Immature natural killer cell (primary cell): ENCODE data around the gene PSG5. TPM values are rescaled to one million over a fixed set of nuclear protein-coding genes. Genes with fewer than 3 reads are reported as not detected.
"Not testable (repeated sequence)": the region's sequence is repeated elsewhere in the genome, so short reads cannot be mapped to it uniquely, and the experiment has no call there.

Experiments
- DNase-seq, 3 donors: peaks; one replicate each; pipeline ENCODE4 v3.0.0; 2022; ENCODE audit warnings: mixed read lengths in 1 of 3
- H3K27ac Mint-ChIP-seq, 6 donors: one replicate each; pipeline ENCODE4 v1.8.0; 2020; ENCODE audit warnings: mixed read lengths in 6 of 6, mild to moderate bottlenecking in 5 of 6, inconsistent platforms in 4 of 6, moderate library complexity in 3 of 6
- H3K27me3 Mint-ChIP-seq, 3 donors: one replicate each; pipeline ENCODE4 v1.8.0; 2020 to 2021; ENCODE audit warnings: low read depth in 3 of 3, mild to moderate bottlenecking in 3 of 3, mixed read lengths in 3 of 3, moderate library complexity in 3 of 3, inconsistent platforms in 1 of 3
- H3K36me3 Mint-ChIP-seq, 3 donors: one replicate each; pipeline ENCODE4 v1.8.0; 2020; ENCODE audit warnings: mixed read lengths in 3 of 3, inconsistent platforms in 2 of 3, mild to moderate bottlenecking in 2 of 3
- H3K4me1 Mint-ChIP-seq, 2 donors: one replicate each; pipeline ENCODE4 v1.8.0; 2020; ENCODE audit warnings: inconsistent platforms in 2 of 2, mild to moderate bottlenecking in 2 of 2, mixed read lengths in 2 of 2, moderate library complexity in 1 of 2
- H3K4me3 Mint-ChIP-seq, 5 donors: one replicate each; pipeline ENCODE4 v1.8.0; 2020; ENCODE audit warnings: mild to moderate bottlenecking in 5 of 5, mixed read lengths in 5 of 5, inconsistent platforms in 3 of 5, moderate library complexity in 3 of 5
- H3K9me3 Mint-ChIP-seq, 6 donors: one replicate each; pipeline ENCODE4 v1.8.0; 2020; ENCODE audit warnings: mild to moderate bottlenecking in 6 of 6, mixed read lengths in 6 of 6, inconsistent platforms in 4 of 6, moderate library complexity in 3 of 6
- polyA plus RNA-seq, 3 donors: library from polyadenylated mRNA; unstranded; fragments of 300-500 nt; fragmentation: Illumina TruSeq; gene quantifications; one replicate each; pipeline ENCODE4 v1.2.3, GENCODE V29; 2021

The PSG5 gene
- polyA plus RNA-seq, 3 donors from 2014 or later: not detected

DNA sequence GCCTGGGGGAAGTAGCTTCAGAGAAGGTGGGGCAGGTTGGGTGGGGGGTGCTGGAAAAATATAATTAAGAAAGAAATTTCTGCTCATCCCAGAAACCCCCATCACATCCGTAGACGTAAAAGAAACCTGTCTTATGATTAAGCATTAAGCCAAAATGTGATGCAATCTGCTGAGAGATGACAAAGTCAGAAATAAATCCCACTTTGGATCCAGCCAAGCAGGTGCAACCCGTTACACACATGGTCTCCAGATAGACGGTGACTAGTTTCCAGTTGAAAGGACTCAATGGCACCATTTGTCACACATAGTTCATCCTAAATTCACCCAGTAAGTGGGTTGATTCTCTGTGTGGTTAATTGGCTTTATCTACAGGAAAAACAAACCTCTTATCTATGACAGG lies 34.1 kb downstream of the PSG5 start:
- peaks cover 0 to 13% (median 2%) of the 10 kb centered on the region in 3 donors for H3K27me3 Mint-ChIP-seq
- H3K36me3 Mint-ChIP-seq: no peaks in the 10 kb centered on the region
- H3K9me3 Mint-ChIP-seq: peaks cover 0 to 2% (median 0%) of the 10 kb centered on the region in 6 donors
- DNase-seq: no peak
- H3K27ac Mint-ChIP-seq: no peak overlapping the region
- no peak overlapping the region for H3K4me3 Mint-ChIP-seq
- no peaks in the 10 kb centered on the region for H3K4me1 Mint-ChIP-seq

DNA sequence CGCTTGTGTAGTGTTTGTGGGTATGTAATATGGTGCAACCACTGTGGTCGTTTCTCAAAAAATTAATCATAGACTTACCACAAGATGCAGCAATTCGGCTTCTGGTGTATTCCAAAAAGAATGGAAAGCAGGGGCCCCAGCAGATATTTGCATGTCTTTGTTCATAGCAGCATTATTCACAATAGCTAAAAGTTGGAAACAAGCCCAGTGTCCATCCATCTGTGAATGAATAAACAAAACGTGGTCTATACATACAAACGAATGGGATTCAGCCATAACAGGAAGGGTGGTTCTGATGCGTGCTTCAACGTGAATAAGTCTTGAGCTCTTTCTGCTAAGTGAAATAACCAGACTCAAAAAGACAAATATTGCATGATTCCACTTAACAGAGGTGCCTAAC lies 36.5 kb downstream of the PSG5 start:
- not testable (repeated sequence) for H3K9me3 Mint-ChIP-seq, H3K4me3 Mint-ChIP-seq, H3K36me3 Mint-ChIP-seq, H3K4me1 Mint-ChIP-seq, H3K27ac Mint-ChIP-seq, DNase-seq
- peaks cover 0 to 14% (median 4%) of the 10 kb centered on the region in 3 donors for H3K27me3 Mint-ChIP-seq

GRCh38 chr19:43148233-43148632 lies 38.1 kb downstream of the PSG5 start:
- Mint-ChIP-seq H3K4me3 (no peak overlapping the region), H3K36me3 (no peaks in the 10 kb centered on the region), H3K27ac (no peak overlapping the region), H3K27me3 (peaks cover 0 to 11% (median 4%) of the 10 kb centered on the region in 3 donors), H3K4me1 (no peaks in the 10 kb centered on the region), H3K9me3 (peaks cover 0 to 2% (median 0%) of the 10 kb centered on the region in 6 donors)
- DNase-seq: no peak

GRCh38 chr19:43141763-43142162 lies 44.6 kb downstream of the PSG5 start:
- not testable (repeated sequence) for H3K27ac Mint-ChIP-seq, H3K4me3 Mint-ChIP-seq, H3K4me1 Mint-ChIP-seq, H3K9me3 Mint-ChIP-seq, H3K36me3 Mint-ChIP-seq, DNase-seq
- peaks cover 2 to 11% (median 5%) of the 10 kb centered on the region in 3 donors for H3K27me3 Mint-ChIP-seq

DNA sequence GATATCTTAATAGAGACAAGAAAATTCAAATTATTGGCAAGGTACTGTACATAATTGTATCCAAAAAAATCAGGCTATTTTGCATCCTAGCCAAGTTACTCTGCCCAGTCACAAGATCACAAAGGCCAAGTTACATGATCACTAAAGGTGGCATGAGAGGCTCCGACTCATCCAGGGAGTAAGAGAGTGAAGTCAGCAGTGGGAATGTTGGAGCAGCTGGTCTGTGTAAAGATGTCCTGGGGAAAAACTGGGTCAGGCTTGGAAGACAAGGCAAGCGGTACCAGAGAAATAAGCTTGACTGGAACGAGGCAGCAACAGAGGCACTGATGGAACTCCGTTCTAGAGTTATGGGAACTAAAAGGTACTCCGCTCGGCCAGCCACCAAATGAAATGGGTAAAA lies 53.6 kb downstream of the PSG5 start:
- no peaks in the 10 kb centered on the region for H3K4me1 Mint-ChIP-seq
- DNase-seq: no peak
- H3K36me3 Mint-ChIP-seq: no peaks in the 10 kb centered on the region
- H3K9me3 Mint-ChIP-seq: no peaks in the 10 kb centered on the region
- H3K4me3 Mint-ChIP-seq: no peak overlapping the region
- peaks cover 3 to 8% (median 4%) of the 10 kb centered on the region in 3 donors for H3K27me3 Mint-ChIP-seq
- no peak overlapping the region for H3K27ac Mint-ChIP-seq

DNA sequence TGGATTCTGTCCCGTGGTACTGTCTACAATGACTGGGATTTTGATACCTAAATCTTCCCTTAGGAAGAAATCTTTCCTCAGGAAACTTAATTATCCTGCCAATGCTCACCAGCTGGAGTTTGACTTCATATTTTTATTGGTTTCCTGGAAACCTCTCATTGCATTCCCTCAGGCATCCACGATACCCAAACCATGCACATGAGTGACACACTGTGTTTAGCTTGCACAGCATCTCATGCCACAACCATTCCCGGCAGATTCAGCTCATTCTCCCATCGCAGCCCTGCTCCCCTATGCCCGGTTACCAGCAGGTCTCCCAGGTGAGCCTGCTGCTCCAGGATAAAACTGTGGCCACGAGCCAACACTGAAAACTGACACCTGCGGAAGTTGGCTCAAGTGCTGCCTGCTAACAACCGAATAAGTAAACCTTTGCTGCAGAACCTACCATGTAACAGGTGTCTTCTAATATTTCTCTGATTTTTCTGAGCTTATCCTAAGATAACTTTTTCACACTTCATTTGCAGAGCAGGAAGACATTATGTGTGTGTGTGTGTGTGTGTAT lies 55.0 kb downstream of the PSG5 start:
- not testable (repeated sequence) for H3K4me3 Mint-ChIP-seq, H3K27me3 Mint-ChIP-seq, H3K4me1 Mint-ChIP-seq, DNase-seq, H3K9me3 Mint-ChIP-seq, H3K36me3 Mint-ChIP-seq, H3K27ac Mint-ChIP-seq

DNA sequence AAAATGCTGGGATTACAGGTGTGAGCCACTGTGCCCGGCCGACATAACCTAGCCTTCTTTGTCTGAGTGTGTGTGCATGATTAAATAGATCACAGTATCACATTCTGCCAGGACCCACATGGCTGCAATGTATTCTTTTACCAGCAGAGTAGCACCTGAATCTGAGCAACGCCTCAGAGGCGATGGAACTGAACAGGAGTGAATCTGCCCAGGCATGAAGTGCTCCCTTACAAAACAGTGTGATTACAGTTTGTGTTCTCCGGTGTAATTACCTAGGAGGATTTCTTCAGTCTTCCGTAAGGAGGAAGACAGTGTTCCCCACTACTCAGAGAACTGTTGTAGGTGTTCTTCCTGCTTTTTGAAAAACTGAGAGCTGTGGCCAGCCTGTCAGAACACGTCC lies 57.1 kb downstream of the PSG5 start:
- not testable (repeated sequence) for H3K4me1 Mint-ChIP-seq, H3K36me3 Mint-ChIP-seq, H3K4me3 Mint-ChIP-seq, H3K27ac Mint-ChIP-seq, H3K27me3 Mint-ChIP-seq, H3K9me3 Mint-ChIP-seq, DNase-seq

GRCh38 chr19:43127336-43127735 lies 59.0 kb downstream of the PSG5 start:
- H3K4me3 Mint-ChIP-seq, DNase-seq, H3K27ac Mint-ChIP-seq, H3K4me1 Mint-ChIP-seq, H3K27me3 Mint-ChIP-seq, H3K36me3 Mint-ChIP-seq, H3K9me3 Mint-ChIP-seq: not testable (repeated sequence)

DNA sequence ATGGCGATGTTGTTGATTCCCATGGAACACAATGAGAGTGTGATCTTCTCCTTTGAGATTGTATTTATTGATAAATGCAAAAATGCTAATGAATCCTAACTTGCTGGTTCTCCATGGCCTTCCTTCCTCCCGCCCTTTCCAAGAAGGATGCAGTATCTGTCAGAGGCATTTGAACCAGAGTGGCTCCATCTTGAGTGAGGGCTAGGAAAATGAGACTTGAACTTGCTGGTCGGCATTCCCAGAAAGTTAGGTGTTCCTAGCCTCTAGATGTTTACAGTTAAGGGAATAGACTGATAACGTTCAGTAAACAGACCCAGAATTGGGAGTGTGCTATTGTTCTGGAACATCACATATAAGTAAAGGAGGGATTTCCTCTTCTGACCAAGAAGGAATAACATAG lies 59.6 kb downstream of the PSG5 start:
- Mint-ChIP-seq H3K4me1 (no peaks in the 10 kb centered on the region), H3K27me3 (peaks cover 2 to 5% (median 4%) of the 10 kb centered on the region in 3 donors), H3K9me3 (peaks cover 0 to 2% (median 0%) of the 10 kb centered on the region in 6 donors), H3K27ac (no peak overlapping the region), H3K36me3 (no peaks in the 10 kb centered on the region), H3K4me3 (no peak overlapping the region)
- DNase-seq: no peak

DNA sequence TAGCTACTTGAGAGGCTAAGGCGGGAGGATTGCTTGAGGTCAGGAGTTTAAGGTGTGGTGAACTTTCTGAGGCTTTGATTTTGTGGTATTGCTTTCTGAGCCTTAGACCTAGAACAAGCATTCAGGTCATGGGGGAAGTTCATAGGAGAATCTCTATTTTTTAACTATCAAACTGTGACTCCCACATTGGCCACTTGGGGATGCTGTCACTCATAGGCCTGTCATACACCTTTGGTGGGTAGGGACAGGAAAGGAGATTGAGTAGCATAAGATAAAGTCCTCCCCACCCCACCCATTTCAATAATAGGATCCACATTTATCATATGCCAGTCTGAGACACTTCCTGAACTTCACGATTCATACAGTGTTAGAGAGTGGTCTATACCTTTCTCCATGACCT lies 62.0 kb downstream of the PSG5 start:
- Mint-ChIP-seq H3K36me3 (no peaks in the 10 kb centered on the region), H3K27ac (no peak overlapping the region), H3K9me3 (peaks cover 0 to 2% (median 0%) of the 10 kb centered on the region in 6 donors), H3K4me3 (no peak overlapping the region), H3K27me3 (peaks cover 0 to 4% (median 2%) of the 10 kb centered on the region in 3 donors), H3K4me1 (no peaks in the 10 kb centered on the region)
- DNase-seq: no peak

- not testable (repeated sequence) for H3K27ac Mint-ChIP-seq, H3K4me3 Mint-ChIP-seq, DNase-seq, H3K27me3 Mint-ChIP-seq, H3K4me1 Mint-ChIP-seq, H3K36me3 Mint-ChIP-seq, H3K9me3 Mint-ChIP-seq
These were observed 65.8 kb downstream of the PSG5 start for GRCh38 chr19:43120433-43121026.

DNA sequence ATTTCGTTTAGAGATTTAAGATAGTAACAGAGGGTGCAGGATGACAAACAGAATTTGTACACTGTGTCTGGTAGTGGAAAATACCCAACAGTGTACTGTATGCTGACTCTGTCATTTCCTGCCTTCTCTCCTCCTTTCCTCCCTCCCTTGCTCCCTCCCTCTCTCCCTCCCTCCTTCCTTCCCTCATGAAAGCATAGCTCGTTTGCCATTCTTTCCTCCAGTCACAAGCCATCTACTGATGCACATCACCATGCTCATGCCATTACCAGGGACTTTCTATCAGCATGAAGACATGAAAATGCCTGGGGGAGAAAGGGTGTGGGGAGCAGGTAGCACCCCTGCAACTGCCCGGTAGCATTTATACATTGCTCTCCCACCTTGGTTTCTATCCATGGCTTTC lies 66.8 kb downstream of the PSG5 start:
- H3K27me3 Mint-ChIP-seq, H3K4me1 Mint-ChIP-seq, H3K36me3 Mint-ChIP-seq, H3K27ac Mint-ChIP-seq, H3K4me3 Mint-ChIP-seq, DNase-seq: not testable (repeated sequence)
- peaks cover 2 to 13% (median 5%) of the 10 kb centered on the region in 6 donors for H3K9me3 Mint-ChIP-seq
